Hematopoietic multipotent progenitor cell treated with erythropoietin and hydrocortisone succinate and interleukin-3 and kit ligand, for 17 days (in vitro differentiated cells): Measurements from ENCODE around the gene IGFBP4.

ENCODE experiments used
- DNase-seq: peaks from one replicate; pipeline ENCODE4 v3.0.0-alpha.2; 2015; ENCODE audit warnings: low spot score

The IGFBP4 gene

DNA sequence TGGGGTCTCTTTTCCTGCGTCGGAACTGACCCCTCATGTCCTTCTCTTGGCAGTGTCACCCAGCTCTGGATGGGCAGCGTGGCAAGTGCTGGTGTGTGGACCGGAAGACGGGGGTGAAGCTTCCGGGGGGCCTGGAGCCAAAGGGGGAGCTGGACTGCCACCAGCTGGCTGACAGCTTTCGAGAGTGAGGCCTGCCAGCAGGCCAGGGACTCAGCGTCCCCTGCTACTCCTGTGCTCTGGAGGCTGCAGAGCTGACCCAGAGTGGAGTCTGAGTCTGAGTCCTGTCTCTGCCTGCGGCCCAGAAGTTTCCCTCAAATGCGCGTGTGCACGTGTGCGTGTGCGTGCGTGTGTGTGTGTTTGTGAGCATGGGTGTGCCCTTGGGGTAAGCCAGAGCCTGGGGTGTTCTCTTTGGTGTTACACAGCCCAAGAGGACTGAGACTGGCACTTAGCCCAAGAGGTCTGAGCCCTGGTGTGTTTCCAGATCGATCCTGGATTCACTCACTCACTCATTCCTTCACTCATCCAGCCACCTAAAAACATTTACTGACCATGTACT, 13.2 kb downstream of the IGFBP4 start:
- no peak for DNase-seq

DNA sequence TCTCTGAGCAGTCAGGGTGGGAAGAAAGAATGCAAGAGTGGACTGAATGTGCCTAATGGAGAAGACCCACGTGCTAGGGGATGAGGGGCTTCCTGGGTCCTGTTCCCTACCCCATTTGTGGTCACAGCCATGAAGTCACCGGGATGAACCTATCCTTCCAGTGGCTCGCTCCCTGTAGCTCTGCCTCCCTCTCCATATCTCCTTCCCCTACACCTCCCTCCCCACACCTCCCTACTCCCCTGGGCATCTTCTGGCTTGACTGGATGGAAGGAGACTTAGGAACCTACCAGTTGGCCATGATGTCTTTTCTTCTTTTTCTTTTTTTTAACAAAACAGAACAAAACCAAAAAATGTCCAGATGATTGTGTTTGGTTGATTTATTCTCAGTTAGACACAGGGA, 14.1 kb downstream of the IGFBP4 start:
- DNase-seq: no peak

DNA sequence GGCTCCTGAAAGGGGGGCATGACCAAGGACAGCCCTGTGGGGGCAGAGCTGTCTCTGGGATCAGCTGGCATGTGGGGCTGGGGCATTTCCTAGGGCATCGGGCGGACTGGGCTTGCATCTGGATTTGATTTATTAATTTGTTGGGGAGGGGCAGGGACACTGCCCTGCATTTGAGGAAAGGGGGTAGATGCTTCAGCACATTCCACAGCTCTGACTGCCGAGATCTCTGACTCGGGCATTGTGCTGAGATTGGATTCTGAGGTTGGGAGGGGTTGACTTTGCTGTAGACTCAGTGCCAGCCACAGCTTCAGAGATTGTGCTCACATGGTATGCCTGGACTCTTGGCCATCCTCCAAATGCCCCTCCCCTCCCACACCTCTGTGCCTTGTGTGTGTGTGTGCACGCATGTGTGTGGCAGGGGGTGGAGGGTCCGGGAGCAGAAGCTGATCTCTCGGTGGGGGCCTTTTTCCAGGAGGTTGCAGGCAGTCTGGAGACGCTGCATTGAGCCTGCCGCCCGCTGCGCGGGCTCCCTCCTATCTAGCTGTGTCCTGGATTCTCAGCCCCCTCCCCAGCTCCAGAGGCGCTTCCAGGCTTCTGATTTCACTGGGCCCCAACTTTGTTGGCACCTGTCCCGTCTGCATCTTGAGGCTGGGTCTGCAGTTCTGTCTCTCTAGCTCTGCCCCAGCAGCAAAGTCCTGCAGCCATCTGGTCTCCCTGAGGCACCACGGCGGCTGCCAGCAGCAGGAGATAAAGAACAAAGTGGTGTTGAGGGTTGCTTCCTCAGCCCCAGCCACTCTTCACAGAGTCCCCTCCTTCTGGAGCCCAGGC, 14.9 kb downstream of the IGFBP4 start:
- no peak for DNase-seq

DNA sequence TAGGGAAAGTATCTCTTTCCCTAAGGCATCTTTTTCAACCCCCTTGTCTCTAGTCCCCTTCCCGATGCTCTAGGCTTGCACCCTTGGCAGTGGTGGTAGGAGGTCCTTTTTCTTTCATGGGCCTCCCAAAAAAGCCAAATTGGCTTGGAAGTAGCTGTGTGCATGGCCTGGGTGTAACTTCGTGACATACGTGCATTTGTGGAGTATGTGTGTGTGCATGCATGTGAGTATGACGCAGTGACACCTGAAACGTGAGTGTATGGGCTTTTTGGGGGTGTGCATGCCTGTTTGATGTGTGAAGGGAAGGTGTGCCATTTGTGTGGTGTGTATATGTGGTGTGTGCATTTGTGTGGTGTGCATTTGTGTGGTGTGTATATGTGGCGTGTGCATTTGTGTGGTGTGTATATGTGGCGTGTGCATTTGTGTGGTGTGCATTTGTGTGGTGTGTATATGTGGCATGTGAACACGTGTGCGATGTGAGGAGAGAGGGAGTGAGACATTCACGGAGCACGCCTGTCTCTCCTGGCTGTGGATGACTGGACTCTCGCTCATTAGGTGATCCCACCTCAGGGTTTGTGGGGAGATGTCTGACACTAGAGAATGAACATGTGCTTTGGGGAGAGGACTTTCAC, 15.7 kb downstream of the IGFBP4 start:
- no peak for DNase-seq

DNA sequence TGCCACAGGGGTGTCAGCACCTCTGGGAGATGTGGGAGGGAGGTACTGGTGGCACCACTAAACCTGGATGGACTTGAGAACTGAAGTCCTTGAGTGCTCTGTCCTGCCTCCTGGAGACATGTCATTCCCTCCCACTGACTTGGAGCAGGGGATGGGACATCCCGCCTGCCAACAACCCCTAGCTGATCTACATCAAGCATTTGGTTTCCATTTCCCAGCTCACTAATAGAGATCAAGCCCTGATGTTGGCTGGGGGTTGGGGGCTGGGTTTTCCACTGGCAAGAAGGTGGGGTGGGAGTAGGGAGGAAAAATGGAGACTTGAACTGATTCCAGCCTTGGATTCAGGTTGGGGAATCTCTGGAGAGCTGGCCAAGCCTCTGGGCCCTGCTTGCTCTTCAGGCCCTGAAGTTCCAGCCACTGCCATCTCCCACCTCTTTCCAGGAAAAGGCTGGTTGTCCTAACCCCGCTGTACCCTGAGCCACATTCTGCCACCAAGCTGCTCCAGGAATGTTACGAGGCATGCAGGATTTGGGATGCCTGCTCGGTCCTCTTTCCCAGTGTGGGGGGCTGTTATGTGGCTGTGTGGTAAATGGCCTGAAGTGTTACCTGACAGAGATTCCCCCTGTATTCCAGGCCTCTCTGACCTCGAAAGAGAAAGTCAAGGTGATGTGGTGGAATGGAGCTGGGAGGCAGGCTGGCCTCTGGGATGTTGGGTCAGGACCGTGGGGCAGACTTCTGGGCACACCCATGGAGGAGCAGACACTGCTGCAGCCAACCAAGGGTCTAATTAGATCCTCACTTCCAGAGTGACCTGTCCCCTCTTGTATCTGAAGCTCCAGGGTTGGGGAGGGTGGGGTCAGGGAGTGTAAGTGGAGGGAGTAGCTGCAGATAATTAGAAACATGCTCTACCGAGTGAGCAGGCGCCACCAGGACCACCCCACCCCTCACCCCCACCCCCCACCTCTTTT, 16.7 kb downstream of the IGFBP4 start:
- DNase-seq: no peak

DNA sequence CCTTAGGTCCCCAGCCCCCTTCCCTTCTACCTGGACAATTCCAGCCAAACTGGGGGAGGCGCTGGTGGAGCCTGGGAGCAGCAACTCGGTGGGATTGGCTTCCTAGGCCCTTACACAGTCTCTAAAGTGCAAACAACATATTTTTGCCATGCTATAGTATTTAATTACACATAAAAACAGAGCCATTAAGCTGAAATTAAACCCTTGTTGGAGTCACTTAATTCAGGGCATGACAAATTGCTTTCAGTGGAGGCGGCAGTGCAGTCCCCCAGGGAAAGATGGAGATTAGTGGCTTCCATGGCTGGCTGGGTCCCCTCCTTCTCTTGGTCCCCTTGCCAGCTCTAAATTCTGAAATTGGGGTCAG, 17.3 kb downstream of the IGFBP4 start:
- DNase-seq: no peak

DNA sequence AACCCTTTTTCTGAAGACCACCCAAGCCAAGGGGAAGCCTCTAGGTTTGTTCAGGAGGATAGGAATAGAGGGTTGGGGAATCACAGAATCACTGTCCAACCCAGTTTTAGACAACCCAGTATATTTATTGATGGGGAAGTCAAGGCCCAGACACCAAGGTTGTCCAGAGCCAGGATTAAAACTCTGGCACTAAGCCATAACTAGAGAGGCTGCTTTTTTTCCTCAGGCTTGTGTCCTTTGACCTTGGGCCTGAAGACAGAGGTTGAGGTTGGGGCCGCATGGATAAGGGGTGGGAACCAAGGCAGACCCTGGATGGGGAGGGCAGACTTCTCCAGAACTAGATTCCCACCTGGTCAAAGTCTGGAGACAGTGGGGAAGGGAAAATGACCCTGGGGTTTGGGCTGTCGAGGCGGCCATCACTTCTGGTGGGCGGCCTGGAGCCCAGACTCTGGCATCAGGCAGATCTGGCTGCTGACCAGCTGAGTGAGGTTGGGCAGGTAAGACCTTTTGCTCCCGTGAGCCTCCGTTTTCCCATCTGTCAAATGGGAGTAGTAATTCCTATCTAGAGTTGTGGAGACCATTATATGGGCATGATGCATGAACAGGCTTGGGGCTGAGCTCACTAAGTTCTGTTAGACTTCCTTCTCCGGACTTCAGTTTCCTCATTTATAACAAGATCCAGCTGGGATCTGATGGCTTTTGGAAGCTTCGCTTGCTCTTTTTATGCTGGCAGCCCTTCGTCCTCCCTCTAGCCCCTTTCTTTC, 17.9 kb downstream of the IGFBP4 start:
- no peak for DNase-seq

DNA sequence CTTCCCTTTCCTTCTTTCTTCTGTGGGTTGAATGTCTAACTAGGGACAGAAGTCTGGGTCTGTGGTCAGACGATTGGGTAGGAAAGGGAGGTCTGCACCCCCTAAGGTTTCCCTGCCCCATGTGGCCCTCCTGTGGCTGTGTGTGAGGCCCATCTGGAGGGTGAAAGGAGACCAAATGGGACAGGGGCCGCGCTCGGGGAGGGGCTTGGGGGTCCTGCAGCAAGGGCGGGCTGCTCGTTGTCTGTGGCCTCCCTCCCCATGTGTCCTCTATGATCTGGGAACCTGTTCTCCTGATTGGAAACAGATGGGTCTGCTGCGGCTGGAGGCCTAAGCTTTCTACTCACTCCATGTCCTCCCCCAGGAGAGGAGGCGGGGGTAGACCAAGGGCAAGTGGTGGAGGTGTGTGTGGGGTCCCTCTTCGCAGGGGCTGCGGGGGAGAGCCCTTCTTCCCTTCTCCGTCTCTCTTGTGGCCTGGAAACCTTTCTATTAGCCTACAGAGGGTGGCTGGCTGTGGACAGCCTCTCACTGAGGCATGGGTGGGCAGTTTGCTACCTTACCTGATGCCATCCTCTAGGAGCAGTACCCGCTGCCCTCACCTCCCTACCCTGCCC, 18.6 kb downstream of the IGFBP4 start:
- no peak for DNase-seq

DNA sequence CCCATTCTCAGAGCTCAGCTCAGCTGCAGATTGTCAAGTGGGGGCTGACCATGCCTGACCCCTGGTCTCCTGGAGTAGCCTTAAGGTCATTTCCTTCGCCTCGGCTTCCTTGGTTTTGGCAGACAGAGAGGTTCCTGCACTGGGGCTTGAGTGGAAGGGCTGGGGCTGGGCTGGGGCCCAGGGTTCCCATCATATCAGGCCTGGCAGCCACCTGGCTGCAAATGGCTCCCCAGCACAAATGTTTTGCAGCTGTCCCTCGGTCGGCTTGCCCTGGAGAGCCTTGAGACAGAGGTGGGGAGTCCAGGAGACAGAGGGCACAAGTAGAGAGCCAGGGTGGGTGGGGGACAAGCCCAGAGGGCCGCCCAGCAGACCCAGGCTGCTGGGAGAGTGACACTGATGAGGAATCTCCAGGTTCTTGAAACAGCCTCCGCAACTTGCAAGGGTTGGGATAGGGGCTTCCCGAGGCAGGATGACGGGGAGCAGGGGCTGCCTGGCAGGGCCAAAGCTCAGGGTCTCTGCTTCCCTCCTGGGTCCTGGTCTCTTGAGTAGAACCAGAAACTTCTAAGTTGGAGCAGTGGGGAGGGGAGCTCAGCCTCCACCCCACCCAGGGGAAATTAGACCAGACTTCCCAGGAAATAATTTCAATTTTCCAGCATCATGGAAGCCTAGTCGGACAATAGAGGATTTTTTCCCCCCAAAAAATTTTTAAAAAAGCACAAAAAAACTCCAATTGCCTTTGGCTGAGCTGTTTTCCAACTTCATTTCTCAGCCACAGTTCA, 19.3 kb downstream of the IGFBP4 start:
- DNase-seq: no peak

DNA sequence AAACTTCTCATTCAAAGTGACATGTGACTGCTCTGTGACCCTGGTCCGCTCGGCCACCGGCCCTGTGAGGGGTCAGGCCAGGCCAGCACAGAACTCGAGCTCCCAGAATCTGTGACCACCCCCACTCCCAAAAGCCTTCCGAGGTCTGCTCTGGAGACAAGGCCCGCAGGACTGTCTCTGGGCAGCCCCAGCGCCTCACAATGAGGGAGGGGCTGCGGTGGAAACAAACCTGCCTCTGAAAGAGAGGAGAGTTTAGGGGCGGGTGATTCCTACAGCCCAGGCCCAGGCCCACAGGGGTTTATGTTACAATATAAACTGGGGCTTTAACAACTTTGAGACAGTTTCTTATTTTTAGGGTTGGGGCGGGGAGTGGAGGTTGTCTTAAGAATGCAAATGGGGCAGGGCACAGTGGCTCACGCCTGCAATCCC, 19.9 kb downstream of the IGFBP4 start:
- no peak for DNase-seq

DNA sequence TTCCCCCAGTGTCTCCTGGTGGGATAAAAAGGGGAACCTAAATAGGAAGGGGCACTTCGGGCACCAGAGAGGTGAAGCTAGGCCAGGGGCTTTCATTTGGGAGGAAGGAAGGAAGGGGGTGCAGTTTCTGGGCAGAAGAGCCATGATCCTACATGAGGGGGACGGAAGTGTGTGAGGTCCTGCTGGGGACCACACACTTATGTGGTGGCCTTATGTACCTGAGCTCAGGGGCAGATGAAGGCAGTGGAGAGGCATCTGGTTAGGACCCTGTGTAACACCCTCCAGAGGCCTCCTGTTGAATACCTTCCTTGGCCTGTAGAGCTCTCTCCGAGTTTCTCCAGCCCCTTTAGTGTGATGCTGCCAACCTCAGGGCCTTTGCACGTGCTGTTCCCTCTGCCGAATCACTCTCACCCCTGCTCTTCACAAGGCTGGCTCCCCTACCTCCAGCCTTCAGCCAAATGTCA, 21.2 kb downstream of the IGFBP4 start:
- no peak for DNase-seq

DNA sequence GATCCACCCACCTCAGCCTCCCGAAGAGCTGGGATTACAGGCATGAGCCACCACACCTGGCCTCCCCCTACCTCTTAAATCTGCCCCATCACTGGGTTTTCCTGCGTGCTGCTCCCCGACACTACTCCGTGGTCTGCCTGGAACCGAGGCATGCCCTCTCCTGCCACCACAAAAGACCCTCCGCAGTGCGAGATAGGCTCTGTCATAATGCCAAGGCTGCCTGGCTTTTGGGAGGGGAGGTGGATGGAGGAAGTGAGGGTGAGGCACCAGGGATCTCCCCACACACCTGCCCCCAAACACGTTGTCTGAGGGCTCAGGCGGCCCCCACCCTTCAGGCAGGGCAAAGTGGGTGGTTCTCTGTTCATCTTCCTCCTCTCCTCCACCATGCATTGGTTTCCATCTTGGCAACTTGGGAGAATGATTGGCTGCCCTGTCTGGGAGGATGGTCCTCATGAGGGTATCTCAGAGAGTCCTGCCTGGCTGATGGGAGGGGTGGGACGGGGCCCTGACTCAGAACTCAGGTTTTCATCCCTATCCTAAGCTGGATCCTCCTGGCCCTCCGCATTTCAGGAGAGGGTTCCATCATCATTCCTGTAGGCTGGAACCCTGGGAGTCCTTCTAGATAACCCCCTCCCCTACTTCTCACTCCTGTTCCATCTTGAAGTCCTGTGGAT, 23.2 kb downstream of the IGFBP4 start:
- no peak for DNase-seq

DNA sequence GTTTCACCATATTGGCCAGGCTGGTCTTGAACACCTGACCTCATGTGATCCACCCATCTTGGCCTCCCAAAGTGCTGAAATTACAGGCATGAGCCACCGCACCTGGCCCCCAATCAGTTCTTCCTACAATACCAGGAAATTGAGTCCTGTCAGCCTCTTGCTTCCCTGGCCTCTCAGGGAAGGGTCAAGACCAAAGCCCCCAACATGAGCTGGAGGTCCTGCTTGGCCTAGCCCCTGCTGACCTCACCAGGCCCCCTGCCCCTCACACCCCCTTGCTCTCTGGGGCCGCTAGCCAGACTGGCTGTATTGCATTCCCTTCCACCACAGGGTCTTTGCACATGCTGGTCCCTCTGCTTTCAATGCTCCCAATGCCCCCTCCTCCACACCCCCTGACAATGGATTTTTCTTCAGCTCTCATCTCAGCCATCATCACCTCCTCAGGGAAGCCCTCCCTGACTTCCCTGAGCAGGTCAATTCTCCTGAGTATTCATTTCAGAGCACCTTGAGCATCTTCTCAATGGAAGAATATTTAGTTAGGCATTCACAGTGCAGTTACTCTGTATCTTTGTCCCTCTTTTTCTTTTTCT, 24.1 kb downstream of the IGFBP4 start:
- DNase-seq: no peak

DNA sequence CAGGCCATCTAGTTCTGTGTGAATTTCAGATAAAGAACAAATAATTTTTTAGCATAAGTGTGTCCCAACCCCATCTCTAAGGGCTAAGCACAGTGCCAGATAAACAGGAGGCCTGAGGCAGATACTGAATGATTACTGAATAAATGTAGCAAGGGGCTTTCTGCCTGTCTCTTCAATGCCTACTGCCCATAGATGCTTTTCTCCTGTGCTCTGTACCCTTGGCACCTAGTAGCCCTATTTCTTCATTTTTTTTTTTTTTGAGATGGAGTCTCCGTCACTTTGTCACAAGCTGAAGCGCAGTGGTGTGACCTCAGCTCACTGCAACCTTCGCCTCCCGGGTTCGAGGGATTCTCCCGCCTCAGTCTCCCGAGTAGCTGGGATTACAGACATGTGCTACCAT, 25.3 kb downstream of the IGFBP4 start:
- DNase-seq: no peak

DNA sequence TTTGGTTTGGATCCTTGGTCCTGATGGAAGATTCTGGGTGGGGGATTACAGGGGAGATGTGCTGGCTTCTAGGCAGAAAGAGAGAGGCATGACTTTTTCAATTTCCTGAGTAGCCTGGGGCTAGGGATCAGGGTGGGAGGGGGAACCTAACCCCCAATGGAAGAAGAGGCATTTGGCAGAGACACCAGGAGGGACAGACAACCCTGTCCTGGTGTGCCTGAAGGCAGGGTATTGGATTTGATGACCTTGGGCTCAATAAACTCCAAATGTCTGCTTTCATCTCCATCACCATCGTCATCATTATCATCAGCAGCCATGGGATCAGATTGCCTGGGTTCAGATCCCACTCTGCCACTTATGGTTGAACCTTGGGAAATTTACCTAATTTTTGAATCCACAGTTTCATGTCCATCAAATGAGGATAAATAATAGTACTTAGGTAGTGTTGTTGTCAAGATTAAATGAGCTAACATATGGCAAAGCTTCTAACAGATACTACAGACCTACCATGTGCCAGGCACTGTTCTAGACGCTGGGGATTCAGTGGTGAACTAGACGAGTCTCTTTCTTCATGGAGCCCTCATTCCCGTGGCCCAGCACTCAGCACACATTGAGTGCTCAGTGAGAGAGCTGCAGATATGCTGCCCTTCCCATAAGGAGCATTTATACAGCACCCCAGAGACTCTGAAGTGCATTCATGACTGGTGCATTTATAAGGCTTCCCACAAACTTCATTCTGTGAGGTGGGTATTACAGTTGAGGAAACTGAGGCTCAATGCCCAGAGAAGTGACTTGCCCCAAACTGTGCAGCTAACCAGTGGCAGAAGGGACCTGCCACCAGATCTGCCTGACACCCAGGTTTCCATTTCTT, 26.8 kb downstream of the IGFBP4 start:
- DNase-seq: no peak

DNA sequence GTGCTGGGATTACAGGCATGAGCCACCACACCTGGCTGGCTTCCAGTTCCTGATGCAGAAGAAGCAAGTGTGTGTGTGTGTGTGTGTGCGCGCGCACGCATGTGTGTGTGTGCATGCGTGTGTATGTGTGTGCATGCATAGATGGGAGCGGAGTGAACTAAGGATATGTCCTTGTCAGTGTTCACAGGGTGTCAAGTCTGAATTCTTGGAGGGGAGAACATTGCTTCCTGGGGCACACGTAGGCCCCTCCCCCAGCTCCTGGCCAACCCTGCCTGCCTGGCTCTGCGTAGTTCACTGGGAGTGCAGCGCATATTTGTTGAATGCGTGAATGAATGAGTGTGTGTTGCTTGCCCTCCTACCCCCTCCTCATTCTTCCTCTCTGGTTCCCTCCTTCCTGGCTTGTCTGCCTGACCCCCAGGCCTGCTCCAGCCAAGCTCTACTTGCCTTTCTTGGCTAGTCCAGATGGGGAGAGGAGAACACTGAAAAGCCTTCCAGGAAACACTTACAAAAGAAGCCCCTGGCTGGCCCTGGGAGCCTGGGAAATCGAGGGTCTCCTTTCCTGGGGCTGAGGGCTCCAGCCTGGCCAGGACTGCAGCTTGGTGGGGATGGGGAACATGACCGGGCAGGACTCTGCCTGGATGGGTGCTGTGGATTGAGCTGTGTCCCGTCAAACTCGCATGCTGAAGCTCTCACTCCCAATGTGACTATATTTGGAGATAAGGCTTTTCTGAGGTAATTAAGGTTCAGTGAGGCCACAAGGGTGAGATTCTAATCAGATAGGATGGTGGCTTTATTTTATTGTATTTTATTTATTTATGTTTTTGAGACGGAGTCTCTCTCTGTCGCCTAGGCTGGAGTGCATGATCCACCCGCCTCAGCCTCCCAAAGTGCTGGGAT, 27.9 kb downstream of the IGFBP4 start:
- no peak for DNase-seq
